ENCODE results near the gene PRSS53. TPM values are rescaled to one million over a fixed set of nuclear protein-coding genes. Genes with fewer than 3 reads are reported as not detected.
A peak's percentile ranks its signal among the peaks of the same experiment; 100 is the strongest.

PRSS53 gene
- total and polyA plus RNA-seq, 10 of the 15 experiments (the other 5 are each of a cell fraction or from before 2014, with no cell fraction given) = 0.35 to 3.4 (median 0.88) TPM; not detected in 2

DNA sequence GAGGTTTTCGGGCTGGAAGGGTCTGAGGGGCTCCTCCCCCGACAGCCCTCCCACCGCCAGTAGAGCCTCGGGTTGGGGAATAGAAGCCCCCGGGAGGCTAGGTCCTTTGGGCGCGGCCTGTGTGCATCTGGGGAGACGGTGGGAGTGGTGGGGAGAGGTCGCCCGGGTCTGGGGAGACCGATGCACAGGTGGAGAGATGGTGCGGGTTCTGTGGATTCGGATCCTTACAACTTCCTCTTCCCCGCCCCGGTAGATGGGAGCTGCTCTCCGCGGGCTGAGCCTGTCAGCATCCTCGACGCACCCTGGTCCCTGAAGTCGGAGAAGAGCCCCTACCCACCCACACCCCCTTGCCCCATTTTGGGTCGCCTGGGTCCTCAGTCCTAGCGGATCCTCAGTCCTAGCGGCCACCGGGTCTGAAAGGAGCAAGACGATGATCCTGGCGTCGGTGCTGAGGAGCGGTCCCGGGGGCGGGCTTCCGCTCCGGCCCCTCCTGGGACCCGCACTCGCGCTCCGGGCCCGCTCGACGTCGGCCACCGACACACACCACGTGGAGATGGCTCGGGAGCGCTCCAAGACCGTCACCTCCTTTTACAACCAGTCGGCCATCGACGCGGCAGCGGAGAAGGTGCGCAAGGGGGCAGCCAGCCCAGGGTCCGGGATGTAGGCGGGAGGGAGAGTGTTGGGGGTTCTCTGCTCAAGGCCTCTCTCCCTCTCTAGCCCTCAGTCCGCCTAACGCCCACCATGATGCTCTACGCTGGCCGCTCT is 20.2 kb upstream of the PRSS53 start:
- H3K4me3 ChIP-seq = peak overlapping the region; percentile 74
- no peak for FAIRE-seq

More for the DNA sequence above, 20.2 kb upstream of the PRSS53 start:
- ChIA-PET POLR2A (interaction anchor here (2.3 to 3.1 kb wide), 2 partner anchors 9 to 33 kb away, joined by 10 to 13 read pairs; partner anchors contain the start of gene KAT8), RAD21 (ENCODE audit: unreplicated experiment) (interaction anchor here (0.6 to 2.8 kb wide), 2 partner anchors 9 to 225 kb away, joined by 3 to 12 read pairs; partner anchors contain the start of gene KAT8), CTCF (no interaction called here), SMC1A (ENCODE audit: uncharacterized antibody, unreplicated experiment) (no interaction called here)
- Histone ChIP-seq H3K9me3 (replicated peaks; ENCODE audit: control insufficient read depth, insufficient read depth, low read length) (no peaks in the 10 kb centered on the region), H2AFZ (ENCODE audit: control insufficient read depth, low read depth, low read length) (peak overlapping the region; percentile 91), H3K4me1 (ENCODE audit: control insufficient read depth, insufficient read depth, low read length) (peaks cover 22% of the 10 kb centered on the region), H3K27me3 (replicated peaks in 1 of 2; ENCODE audit: control insufficient read depth in 2 of 2, insufficient read depth in 2 of 2, low read length in 1 of 2) (no peaks in the 10 kb centered on the region), H3K36me3 (ENCODE audit: control insufficient read depth in 2 of 2, insufficient read depth in 2 of 2, low read length in 1 of 2) (peaks cover 0 to 4% of the 10 kb centered on the region in 2 experiments; a peak in 3 of 4 replicates), H3K27ac (ENCODE audit: control insufficient read depth, insufficient read depth) (peak overlapping the region; percentile 81), H3K4me2 (ENCODE audit: control insufficient read depth, insufficient read depth) (peak overlapping the region; percentile 77), H3K9ac (ENCODE audit: control insufficient read depth, insufficient read depth, low read length) (peak overlapping the region; percentile 91), H4K20me1 (ENCODE audit: control insufficient read depth, insufficient read depth) (no peaks in the 10 kb centered on the region), H3K79me2 (ENCODE audit: control insufficient read depth, insufficient read depth, low read length) (peaks cover 13% of the 10 kb centered on the region)
- TF ChIP-seq GATAD2B (conservative IDR thresholded peaks at IDR 0.05; ENCODE audit: low read depth) (no peak), ATF7 (IDR thresholded peaks at IDR 0.05; ENCODE audit: low read depth) (no peak), SREBF1 (IDR thresholded peaks at IDR 0.05; ENCODE audit: low read length) (no peak), CHD4 (IDR thresholded peaks at IDR 0.05) (no peak), STAT3 (IDR thresholded peaks at IDR 0.05; ENCODE audit: low read depth, low read length) (no peak)
- TF ChIP-seq, protein P1, sequence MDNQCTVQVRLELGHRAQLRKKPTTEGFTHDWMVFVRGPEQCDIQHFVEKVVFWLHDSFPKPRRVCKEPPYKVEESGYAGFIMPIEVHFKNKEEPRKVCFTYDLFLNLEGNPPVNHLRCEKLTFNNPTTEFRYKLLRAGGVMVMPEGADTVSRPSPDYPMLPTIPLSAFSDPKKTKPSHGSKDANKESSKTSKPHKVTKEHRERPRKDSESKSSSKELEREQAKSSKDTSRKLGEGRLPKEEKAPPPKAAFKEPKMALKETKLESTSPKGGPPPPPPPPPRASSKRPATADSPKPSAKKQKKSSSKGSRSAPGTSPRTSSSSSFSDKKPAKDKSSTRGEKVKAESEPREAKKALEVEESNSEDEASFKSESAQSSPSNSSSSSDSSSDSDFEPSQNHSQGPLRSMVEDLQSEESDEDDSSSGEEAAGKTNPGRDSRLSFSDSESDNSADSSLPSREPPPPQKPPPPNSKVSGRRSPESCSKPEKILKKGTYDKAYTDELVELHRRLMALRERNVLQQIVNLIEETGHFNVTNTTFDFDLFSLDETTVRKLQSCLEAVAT (IDR thresholded peaks at IDR 0.05) = no peak
- ATAC-seq (no peak; the same call in 2 of the 3 replicates), DNase-seq (ENCODE audit: low read depth, low spot score) (no peak)
- 59% methylated on average over 56 of the region's 57 CpGs for whole genome bisulfite sequencing (ENCODE audit: insufficient coverage, insufficient replicate concordance, low lambda C conversion rate, missing lambda C conversion rate)
- intact Hi-C loops (cut with micrococcal nuclease; ENCODE audit: unreplicated experiment) = loop anchor here (5.0 kb wide), 1 partner anchor 33 kb away; no protein-coding TSS in a partner anchor
- TSS peak; percentile 66 for BruUV-seq (replicated peaks)
- in situ Hi-C loops (cut with MboI) = no loop called here

All from GM12878 (cell line).